ENCODE data around the gene C1orf167.

Gene C1orf167

DNA sequence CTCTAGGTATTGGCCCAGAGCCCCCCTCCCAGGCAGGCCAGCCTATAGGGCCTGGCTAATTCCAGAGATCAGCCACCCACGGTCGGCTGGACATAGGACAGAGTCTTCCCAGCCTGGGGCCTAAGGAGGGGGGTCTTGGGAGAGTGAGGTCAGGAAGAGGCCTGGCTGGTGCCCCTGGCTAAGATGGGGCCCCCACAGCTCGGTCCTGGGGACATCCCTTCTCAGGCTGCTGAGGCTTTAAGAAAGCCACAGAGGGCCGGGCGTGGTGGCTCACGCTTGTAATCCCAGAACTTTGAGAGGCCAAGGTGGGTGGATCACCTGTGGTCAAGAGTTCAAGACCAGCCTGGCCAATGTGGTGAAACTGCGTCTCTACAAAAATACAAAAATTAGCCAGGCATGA, 2.5 kb downstream of the C1orf167 start:
- DNase-seq (ENCODE audit: low read depth): no peak

DNA sequence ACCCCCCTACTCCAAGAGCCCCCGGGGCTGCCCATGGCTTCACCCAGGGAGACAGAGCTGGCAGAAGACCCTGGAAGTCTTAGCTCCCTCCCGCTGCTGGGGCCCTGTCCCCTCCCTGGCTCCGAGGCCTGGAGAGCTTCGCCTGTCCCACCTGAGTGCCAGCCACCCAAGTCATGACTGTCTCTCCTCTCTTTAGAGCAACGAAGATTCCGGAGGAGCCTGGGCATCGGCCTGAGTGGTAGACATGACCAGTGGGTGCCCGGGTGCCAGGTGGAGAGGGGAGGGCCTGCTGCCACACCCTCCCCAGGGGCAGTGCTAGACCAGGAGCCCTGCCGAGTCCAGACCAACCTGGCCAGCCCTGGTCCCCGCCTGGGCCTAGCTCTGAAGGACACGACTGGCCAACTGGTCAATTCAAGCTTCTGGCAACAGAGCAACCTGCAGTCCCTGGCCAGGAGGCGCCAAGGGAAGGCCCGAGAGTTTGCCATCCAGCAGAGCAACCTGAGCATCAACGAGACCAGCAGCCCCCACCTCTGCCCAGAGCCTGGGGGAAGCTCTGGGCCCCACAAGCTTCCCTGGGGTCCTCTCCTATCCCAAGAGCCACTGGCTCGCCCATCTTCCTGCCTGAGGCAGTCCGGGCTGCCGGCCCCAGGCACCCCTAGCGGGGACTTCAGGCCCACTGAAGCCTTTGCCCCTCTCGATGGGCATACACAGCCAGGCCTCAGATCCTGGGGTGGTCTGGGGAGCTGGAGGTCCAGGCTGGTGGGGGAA, 3.9 kb downstream of the C1orf167 start:
- DNase-seq (ENCODE audit: low read depth): no peak

GRCh38 chr1:11766429-11766776, 4.4 kb downstream of the C1orf167 start:
- DNase-seq (ENCODE audit: low read depth): no peak

- DNase-seq (ENCODE audit: low read depth): no peak
Observed at GRCh38 chr1:11767922-11768704, 6.1 kb downstream of the C1orf167 start.

GRCh38 chr1:11768821-11769220, 6.8 kb downstream of the C1orf167 start:
- DNase-seq (ENCODE audit: low read depth): no peak

DNA sequence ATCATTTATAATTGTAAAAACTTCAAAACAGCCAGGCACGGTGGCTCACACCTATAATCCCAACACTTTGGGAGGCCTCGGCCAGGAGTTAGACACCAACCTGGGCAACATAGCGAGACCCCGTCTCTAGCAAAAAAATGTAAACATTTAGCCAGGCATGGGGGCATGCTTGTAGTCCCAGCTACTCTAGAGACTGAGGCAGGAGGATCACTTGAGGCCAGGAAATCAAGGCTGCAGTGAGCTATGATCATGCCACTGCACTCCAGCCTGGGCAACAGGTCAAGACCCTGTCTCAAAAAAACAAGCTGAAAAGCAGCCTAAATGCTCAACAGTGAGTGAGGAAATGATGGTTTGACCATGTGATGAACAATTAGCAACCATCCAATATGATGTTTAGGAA, 7.3 kb downstream of the C1orf167 start:
- DNase-seq (ENCODE audit: low read depth): no peak

DNA sequence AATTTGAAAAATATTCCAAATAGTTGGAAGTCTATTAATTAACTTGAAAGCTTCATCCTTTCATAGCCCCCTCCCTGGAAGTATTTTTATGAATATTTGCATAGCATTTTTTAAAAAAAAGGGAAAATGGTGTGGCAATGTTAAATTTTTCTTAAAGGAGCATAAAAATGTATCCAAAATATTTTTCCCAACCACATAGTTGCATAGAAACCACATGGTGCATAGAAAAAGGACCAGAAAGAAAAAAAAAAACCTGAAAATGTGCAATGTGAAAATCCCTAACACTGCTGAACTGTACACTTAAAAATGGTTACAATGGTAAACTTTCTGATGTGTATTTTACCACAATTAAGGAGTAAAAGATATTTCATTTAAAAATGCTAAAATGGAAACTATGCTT, 8.0 kb downstream of the C1orf167 start:
- DNase-seq (ENCODE audit: low read depth): no peak

GRCh38 chr1:11771481-11772043, 9.6 kb downstream of the C1orf167 start:
- no peak for DNase-seq (ENCODE audit: low read depth)

DNA sequence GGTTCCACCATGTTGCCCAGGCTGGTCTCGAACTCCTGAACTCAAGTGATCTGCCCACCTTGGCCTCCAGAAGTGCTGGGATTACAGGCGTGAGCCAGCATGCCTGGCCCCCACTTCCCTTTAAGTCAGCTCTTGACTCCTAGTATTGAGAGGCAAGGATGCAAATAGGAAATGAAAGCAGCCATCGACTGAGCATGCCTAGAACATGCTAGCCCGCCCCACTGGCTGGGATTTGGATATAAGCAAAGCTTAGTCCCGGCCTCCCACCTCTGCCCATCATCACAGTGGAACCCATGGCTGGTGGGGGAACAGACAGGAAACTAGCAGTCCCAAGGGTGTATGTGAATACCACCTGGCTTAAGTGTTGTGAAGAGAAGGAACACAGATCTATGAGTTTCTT, 10.5 kb downstream of the C1orf167 start:
- DNase-seq (ENCODE audit: low read depth): no peak

- DNase-seq (ENCODE audit: low read depth): no peak
Observed at GRCh38 chr1:11774753-11775152, 12.8 kb downstream of the C1orf167 start.

DNA sequence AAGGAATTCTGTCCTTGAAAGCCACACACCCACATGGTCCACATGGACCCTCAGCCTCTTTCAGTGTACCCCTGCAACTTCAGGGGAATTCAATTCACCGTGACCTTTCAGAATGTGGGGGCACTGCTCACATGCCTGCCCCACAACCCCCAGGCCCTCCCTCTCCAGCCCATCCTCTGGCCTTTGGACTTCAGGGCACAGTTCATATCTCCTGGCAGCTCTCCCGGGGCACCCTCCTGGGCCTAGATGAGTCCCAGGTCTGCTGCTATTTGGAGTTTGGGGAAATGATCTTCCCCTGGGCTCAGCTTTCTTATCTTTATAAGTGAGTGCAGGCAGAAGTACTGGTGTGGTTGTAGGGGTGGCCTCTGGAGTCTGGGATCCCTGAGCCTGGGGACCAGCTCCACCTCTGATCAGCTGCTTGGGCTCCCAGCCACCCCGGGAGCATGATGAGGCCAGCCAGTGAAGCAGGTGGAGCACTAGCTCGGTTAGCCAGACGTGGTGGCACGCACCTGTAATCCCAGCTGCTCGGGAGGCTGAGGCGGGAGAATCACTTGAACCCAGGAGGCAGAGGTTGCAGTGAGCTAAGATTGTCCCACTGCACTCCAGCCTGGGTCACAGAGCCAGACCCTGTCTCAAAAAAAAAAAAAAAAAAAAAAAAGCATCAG, 15.8 kb downstream of the C1orf167 start:
- DNase-seq (ENCODE audit: low read depth): no peak

DNA sequence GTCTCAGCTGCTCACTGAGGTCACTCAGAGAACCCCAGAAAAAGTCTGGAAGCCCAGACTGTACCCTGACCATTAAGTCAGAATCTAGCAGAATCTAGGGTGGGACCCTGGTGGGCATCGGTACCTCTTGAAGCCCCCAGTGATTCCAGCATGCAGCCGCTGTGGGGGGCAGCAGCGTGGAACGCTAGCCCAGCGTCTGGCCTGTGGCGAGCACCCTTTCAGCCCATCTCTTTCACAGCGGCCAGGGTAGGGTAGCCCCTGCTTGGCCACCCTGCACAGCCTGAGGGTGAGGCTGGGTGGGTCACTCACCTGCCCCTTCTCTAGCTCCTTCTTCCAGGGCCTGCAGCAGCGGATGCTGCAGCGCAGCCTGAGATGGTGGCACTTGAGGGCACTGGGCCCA, 16.3 kb downstream of the C1orf167 start:
- no peak for DNase-seq (ENCODE audit: low read depth)

- DNase-seq (ENCODE audit: low read depth): no peak
Observed at GRCh38 chr1:11778844-11779623, 17.0 kb downstream of the C1orf167 start.

DNA sequence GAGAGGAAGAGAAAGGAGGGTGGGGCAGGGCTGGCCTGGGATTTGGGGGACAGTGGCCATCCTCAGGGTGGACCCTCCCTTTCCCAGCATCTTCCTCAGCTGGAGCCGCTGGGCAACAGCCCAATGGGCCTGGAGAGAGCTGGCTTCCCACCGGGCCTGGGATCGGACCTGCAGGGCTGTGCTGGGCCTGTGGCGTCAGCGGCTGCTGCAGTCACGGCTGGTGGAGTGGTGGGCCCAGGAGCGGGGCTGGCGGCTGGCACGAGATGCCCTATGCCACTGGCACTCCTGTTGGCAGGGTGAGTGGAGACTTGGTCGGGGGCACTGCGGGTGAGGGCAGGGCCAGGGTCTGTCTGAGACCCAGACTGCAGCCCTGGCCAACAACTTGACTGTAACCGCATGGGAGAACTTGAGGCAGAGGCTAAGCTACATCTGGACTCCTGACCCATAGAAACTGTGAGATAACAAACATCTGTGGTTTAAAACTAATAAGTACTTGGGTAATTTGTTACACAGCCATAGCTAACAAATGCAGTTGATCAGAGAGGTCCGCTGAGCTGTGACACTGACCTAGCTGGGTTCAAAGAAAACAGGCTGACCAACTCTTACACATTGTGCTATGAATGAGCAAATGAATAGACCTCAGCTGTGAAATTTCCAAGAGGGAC, 17.9 kb downstream of the C1orf167 start:
- DNase-seq (ENCODE audit: low read depth): no peak

DNA sequence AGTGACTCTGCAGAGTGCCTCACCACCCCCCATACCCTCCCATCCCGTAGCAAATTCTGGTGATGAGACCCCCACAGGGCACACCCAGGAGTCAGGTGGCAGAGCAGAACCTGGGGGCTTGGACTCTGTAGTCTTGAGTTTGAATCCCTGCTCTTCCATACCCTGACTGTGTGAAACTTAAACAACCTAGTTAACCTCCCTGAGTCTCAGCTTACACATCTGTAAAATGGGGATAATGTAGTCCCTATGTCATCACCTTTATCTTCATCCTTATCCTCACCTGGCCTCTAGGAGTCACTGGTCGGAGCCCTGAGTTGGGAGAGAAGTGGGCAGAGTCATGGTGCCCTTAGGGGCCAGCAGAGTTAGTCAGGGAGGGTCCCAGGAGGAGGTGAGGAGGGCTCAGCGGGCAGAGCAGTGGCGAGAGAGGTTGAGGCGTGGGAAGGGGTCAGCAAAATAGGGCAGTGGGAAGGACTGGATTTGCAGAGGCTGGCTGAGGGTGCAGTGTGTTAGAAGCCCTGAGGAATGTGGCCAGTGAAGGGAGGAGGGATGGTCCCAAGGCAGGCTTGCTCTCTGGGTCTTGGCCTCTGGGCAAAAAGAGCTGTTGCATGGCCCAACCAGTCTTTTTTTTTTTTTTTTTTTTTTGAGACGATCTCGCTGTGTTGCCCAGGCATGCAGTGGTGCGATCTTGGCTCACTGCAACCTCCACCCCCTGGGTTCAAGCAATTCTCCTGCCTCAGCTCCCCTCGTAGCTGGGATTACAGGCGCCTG, 18.6 kb downstream of the C1orf167 start:
- DNase-seq (ENCODE audit: low read depth): no peak

DNA sequence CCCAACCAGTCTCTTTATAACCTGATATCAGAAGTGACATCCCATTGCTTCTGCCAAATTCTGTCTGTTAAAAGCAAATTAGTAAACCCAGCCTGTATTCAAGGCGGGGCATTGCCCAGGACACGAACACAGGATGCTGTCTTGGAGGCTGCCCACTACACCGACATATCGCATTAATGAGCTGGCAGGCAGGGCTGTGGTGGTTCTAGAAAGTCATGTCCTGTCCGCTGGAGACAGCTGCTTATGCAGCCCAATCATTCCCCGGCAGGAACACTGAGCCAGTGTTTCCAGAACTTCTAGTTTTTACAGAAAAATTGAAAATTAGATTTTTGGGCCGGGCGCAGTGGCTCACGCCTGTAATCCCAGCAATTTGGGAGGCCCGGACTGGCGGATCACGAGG, 19.3 kb downstream of the C1orf167 start:
- DNase-seq (ENCODE audit: low read depth): no peak

DNA sequence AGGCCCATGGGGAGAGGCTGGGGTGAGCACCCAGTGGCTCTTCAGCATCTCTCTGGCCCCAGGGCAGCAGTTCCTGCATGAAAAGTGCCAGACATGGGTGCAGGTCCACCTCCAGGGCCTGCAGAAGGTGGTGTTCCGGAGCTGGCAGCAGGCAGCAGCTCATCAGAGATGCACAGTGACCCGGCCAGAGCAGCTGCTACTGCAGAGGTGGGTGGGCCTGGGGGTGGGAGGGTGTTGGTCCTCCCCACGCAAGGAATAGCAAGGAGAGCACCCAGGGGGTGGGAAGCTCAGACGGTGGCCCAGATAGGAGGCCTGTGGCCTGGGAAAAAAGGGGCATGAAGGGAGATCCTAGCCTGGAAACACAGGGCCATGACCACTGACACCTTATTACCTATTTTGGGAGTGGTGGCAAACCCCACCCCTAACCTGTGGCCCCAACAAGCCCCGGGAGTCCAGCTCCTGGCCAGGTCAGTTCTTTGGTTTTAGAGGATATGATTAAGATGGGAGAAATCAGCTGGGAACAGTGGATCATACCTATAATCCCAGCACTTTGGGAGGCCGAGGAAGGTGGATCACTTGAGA, 20.2 kb downstream of the C1orf167 start:
- no peak for DNase-seq (ENCODE audit: low read depth)

DNA sequence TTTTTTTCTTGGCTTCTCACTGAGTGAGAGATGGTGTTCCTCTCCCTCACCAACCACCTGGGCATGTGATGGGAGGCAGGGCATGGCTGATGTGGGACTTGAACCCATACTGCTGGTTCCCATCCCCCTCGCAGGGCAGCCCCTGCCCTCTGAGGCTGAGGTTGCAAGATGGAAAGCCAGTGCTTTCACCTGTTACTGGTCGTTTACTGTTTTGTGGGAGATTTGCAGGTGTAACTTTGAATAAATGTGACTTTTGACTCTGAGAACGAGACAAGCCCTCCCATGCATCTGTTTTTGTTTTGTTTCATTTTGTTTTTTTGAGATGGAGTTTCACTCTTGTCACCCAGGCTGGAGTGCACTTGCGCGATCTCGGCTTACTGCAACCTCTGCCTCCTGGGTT, 21.6 kb downstream of the C1orf167 start:
- DNase-seq (ENCODE audit: low read depth): no peak

DNA sequence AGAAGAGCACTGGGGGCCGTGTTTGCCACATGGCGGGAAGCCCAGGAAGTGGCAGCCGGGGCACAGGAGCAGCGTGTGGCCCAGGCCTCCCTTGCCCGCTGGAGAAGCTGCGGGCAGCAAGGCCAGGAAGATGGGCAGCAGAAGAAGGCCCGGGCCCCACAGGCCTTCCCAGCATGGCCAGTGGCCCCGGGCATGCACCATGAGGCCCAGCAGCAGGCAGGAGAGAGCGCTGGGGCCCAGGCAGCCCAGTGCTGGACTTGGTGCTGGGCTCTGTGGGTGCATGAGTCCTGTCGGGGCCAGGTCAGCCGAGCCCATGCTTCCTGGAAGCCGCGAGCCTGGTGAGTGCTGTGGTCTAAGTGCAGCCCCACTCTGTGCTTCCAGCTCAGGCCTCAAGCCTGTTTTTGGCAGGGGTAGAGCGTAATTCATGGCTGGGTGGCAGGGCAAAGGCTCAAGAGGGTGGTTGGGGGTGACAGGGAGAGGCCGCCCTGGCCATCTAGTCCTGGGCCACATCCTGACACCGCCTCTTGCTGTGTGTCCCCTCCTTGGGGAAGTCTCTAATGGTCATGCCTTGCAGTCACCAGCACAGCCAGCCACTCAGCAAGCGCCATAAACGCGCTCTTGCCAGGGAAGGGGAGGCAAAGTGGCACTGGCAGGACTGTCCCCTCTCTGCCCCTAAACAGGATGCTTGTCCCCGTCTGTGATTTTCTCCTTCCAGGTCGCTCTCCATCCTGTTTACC, 22.4 kb downstream of the C1orf167 start:
- DNase-seq (ENCODE audit: low read depth): no peak

Data from activated T-helper 9 cell treated with anti-CD3 and anti-CD28 coated beads, Interleukin-2, amount 50 U/mL, for 16 hours (primary cell).